ENCODE data around the gene TBATA.

TBATA gene

GRCh38 chr10:70740406-70741288 is 44.5 kb downstream of the TBATA start:
- DNase-seq, result no peak

GRCh38 chr10:70738761-70739121 is 46.4 kb downstream of the TBATA start:
- DNase-seq, result no peak

GRCh38 chr10:70738006-70738760 is 47.0 kb downstream of the TBATA start:
- peak; percentile 44 for DNase-seq

- no peak for DNase-seq
These were observed 47.9 kb downstream of the TBATA start for GRCh38 chr10:70737250-70737649.

- no peak for DNase-seq
These were observed 48.7 kb downstream of the TBATA start for GRCh38 chr10:70736525-70736924.

- DNase-seq, result no peak
These were observed 50.0 kb downstream of the TBATA start for GRCh38 chr10:70735161-70735560.

- DNase-seq, result no peak
These were observed 52.1 kb downstream of the TBATA start for GRCh38 chr10:70733051-70733450.

GRCh38 chr10:70732569-70732968 is 52.6 kb downstream of the TBATA start:
- DNase-seq, result no peak

- DNase-seq, result no peak
These were observed 54.2 kb downstream of the TBATA start for GRCh38 chr10:70730955-70731354.

- DNase-seq, result no peak
These were observed 55.3 kb downstream of the TBATA start for GRCh38 chr10:70729763-70730357.

GRCh38 chr10:70728328-70728727 is 56.8 kb downstream of the TBATA start:
- no peak for DNase-seq

GRCh38 chr10:70726909-70727495 is 58.2 kb downstream of the TBATA start:
- no peak for DNase-seq

GRCh38 chr10:70723771-70724170 is 61.4 kb downstream of the TBATA start:
- no peak for DNase-seq

- no peak for DNase-seq
These were observed 62.3 kb downstream of the TBATA start for GRCh38 chr10:70722820-70723424.
